Omental fat pad (tissue), 4 donors: ENCODE results near the gene RBFOX1. TPM values are rescaled to one million over a fixed set of nuclear protein-coding genes. Genes with fewer than 3 reads are reported as not detected.
A peak's percentile ranks its signal among the peaks of the same experiment; 100 is the strongest.

Source experiments
- ATAC-seq: fragments of 150-250 bp; one replicate; pipeline ENCODE4 v1.9.1; 2016; ENCODE audit warnings: mild to moderate bottlenecking, moderate library complexity; ENCODE audit not compliant: low FRiP score
- DNase-seq: peaks from one replicate; pipeline ENCODE4 v3.0.0-alpha.2; 2019; ENCODE audit warnings: low spot score
- total RNA-seq, 4 donors: library from RNA; depleted of rRNA; stranded (reverse); fragments of >200 nt; gene quantifications; one replicate each; pipeline ENCODE4 v1.1.0, GENCODE V29; 2016
- TF ChIP-seq, protein P1 (sequence below), 3 donors: fragments of 450-650 bp; IDR thresholded peaks; one replicate each; pipeline ENCODE4 v1.5.1; 2016 to 2017; ENCODE audit warnings: antibody characterized with exemption in 3 of 3, mild to moderate bottlenecking in 3 of 3, moderate library complexity in 2 of 3

RBFOX1 gene
- total RNA-seq, 4 donors from 2014 or later, result 0.24 to 2.9 (median 1.1) TPM; not detected in 1

DNA sequence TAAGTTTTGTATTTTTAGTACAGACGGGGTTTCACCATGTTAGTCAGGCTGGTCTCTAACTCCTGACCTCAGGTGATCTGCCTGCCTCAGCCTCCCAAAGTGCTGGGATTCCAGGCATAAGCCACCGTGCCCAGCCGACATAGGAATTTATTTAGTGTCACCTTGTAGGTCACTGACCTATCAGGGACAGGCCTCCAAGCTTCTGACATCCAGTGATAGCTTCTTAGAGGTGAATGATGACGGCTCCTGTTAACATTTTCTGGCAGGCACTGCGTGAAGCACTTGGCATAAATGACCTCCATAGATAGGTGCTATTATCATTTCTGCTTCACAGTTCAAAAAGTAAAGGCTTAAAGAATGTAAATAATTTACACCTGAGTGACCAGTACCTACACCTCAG lies 71.6 kb downstream of the RBFOX1 start:
- DNase-seq, result no peak
- ATAC-seq, result no peak
- TF ChIP-seq, protein P1, sequence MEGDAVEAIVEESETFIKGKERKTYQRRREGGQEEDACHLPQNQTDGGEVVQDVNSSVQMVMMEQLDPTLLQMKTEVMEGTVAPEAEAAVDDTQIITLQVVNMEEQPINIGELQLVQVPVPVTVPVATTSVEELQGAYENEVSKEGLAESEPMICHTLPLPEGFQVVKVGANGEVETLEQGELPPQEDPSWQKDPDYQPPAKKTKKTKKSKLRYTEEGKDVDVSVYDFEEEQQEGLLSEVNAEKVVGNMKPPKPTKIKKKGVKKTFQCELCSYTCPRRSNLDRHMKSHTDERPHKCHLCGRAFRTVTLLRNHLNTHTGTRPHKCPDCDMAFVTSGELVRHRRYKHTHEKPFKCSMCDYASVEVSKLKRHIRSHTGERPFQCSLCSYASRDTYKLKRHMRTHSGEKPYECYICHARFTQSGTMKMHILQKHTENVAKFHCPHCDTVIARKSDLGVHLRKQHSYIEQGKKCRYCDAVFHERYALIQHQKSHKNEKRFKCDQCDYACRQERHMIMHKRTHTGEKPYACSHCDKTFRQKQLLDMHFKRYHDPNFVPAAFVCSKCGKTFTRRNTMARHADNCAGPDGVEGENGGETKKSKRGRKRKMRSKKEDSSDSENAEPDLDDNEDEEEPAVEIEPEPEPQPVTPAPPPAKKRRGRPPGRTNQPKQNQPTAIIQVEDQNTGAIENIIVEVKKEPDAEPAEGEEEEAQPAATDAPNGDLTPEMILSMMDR (IDR thresholded peaks at IDR 0.05), result no peak

DNA sequence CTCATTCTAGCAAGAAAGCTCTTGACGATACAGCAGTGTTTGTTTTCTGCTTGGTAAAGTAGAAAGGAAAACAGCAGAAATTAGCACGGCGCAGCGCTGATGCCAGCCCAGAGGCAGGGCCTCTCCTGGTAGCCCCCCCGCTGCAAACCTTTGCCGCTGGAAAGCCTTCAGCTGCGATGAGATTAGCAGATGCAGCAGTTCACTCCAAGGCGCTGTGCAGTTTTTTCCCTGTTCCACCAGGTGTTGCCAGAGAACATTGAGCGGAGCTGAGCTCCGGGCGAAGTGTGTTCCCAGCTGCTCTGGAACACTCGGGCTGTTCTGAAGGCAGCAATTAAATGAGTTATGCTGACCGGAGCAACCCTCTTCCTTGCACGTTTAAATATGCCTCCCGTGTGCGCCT lies 72.5 kb downstream of the RBFOX1 start:
- TF ChIP-seq, protein P1 (IDR thresholded peaks at IDR 0.05), result no peak
- DNase-seq (no peak), ATAC-seq (peak; percentile 86)

DNA sequence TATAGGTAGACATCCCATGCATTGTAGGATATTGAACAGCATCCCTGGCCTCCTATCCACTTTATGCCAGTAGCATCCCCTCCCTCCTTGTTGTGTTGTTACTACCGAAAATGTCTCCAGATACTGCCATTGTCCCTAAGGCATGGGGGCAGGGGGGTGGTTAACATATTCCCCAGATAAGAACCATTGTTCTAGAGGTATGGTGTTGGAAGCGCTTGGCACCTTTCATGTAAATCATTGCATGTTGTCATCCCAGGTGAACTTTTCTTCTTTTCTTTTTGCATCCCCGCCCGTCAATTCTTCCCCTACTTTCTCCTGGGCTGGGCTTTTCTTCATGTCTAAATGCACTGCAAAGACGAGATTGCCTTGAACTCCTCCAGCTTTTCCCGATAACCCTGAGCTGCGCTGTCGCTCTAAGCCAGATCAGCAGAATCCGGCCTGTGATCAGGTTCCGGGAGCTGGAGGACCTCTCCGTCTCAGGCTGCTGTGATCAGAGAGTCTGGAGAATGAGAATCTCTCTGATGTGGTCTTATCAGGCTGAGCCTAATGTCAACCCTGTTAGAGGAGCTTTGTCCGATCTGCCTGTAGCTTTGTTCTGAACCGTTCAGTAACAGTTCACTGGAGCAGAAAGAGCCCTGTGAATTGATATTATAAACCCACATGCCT lies 76.2 kb downstream of the RBFOX1 start:
- TF ChIP-seq, protein P1 (IDR thresholded peaks at IDR 0.05), result no peak
- no peak for ATAC-seq

DNA sequence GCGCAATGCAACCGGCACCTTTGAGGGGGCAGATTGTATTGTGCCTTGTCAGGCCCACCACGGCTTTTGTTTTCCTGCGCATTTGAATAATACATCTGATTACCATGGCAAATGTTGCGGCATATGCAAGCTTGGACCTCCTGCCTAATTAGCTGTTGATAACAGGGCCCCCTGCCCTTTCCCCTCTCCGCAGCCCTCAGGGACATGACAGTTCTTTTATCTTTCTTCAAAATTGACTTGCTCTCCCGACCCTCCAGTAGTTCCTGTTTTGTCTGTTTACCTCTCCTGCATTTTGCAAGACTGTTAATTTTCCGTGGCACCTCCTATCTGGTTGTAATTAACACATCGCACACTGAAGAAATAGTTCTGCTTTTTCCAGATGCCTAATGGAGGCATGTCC lies 86.8 kb downstream of the RBFOX1 start:
- TF ChIP-seq, protein P1 (IDR thresholded peaks at IDR 0.05), result no peak
- ATAC-seq (no peak), DNase-seq (no peak)

More for the DNA sequence above, 76.2 kb downstream of the RBFOX1 start:
- no peak for DNase-seq

DNA sequence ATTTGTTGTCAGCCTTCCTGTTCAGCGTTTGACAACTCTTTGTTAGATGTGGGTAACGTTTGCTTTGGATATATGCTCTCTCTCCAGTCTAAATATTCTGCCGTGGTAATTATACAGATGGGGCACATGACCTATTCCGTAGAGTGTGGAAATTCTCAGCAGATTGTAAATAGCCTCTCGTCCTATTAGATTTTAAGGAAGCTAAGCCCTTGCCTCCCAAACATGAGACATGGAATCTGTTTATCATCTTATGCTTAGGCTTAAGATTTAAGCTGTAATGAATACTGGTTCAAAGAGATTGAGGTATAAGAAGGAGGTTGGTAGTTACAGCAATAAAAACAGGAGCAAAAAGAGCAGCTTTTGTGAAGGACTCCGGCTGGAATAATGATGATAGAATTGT lies 87.4 kb downstream of the RBFOX1 start:
- TF ChIP-seq, protein P1 (IDR thresholded peaks at IDR 0.05), result no peak
- no peak for ATAC-seq

DNA sequence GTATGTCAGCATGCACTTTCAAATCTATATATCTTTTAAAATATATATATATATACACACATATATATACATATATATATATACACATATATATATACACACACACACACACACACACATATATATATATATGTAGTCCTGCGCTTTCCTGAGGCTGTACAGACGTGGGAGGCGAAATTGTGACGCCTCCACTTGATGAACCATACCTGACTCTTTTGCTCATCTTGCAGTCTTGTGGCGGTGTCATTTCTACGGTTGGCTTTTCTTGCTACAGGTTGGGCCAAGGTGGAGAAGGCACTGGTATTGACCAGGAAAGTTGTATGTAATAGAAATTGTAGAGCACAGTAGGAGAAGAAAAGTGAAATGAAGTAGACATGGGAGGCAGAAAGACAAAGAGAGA lies 88.2 kb downstream of the RBFOX1 start:
- TF ChIP-seq, protein P1 (IDR thresholded peaks at IDR 0.05), result no peak
- DNase-seq (no peak), ATAC-seq (no peak)

More for the DNA sequence above, 87.4 kb downstream of the RBFOX1 start:
- no peak for DNase-seq

DNA sequence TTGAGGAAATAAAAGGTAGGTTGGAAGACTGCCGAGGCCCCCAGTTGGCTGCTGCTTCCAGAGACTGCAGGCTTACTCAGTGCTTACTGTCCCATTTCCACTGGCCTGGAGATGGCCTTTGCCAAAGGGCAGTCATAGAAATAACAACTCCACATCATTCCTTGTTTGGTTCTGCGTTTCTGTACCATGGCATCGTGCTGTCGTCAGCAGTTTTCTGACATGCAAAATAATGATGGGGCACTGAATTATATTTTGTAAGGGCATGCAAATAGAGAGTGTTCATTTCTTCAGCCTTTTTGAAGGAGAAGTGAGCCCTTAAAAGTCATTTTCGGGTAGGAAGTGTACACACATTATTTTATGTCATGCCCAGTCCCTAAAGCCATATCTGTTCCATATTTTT lies 88.9 kb downstream of the RBFOX1 start:
- TF ChIP-seq, protein P1 (IDR thresholded peaks at IDR 0.05), result no peak
- DNase-seq (no peak), ATAC-seq (no peak)
